ENCODE data around the gene HS3ST5.

DNA sequence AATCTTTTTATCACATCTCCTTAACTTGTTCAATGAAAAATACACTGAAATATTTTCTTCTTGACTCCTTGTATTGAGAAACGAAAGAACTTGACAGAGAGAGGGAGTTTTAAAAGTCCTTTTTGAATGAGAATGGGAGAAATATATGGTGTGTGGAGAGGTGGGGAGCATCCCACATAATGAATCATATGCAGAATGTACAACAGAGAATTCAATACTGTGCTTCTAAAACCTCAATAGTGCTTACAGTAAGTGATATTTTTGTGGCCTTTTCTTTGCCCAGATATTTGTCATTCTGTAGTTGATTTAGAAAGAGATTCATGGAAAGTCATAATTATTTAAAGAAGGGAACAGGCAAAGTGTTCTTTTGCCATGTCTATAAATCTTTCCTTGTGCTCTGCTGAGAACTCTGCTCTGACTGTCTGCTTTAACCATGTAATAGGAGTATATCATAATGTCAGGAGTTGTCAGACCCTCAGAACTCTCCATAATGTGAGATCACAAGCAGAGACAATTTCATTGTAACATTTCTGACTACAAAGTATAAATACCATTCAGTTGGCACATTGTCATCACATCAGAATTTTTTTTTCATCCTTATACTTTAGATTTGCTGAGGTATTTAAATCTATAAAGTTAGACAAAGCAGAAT, 32.8 kb upstream of the HS3ST5 start:
- TF ChIP-seq, protein P1, sequence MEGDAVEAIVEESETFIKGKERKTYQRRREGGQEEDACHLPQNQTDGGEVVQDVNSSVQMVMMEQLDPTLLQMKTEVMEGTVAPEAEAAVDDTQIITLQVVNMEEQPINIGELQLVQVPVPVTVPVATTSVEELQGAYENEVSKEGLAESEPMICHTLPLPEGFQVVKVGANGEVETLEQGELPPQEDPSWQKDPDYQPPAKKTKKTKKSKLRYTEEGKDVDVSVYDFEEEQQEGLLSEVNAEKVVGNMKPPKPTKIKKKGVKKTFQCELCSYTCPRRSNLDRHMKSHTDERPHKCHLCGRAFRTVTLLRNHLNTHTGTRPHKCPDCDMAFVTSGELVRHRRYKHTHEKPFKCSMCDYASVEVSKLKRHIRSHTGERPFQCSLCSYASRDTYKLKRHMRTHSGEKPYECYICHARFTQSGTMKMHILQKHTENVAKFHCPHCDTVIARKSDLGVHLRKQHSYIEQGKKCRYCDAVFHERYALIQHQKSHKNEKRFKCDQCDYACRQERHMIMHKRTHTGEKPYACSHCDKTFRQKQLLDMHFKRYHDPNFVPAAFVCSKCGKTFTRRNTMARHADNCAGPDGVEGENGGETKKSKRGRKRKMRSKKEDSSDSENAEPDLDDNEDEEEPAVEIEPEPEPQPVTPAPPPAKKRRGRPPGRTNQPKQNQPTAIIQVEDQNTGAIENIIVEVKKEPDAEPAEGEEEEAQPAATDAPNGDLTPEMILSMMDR (IDR thresholded peaks at IDR 0.05 in 8 of 11, conservative IDR thresholded peaks at IDR 0.05 in 3 of 11): no peak
- TF ChIP-seq POLR2AphosphoS5 (IDR thresholded peaks at IDR 0.05) (no peak), POLR2A (IDR thresholded peaks at IDR 0.05) (no peak)
